Activated gamma-delta T cell (primary cell): Measurements from ENCODE around the gene COL5A3.

Experiments used
- DNase-seq: peaks from one replicate; lab custom pipeline; 2025; lab: John Stamatoyannopoulos, UW

COL5A3 gene

GRCh38 chr19:10010939-10011338, 635 bp upstream of the COL5A3 start:
- DNase-seq: no peak

- no peak for DNase-seq
Measured at GRCh38 chr19:10009714-10010224, 535 bp downstream of the COL5A3 start.

- no peak for DNase-seq
Measured at GRCh38 chr19:10008184-10008765, 2.0 kb downstream of the COL5A3 start.

GRCh38 chr19:10007371-10008183, 2.7 kb downstream of the COL5A3 start:
- no peak for DNase-seq

GRCh38 chr19:10006752-10007323, 3.5 kb downstream of the COL5A3 start:
- no peak for DNase-seq

GRCh38 chr19:10006335-10006708, 4.0 kb downstream of the COL5A3 start:
- DNase-seq: no peak

GRCh38 chr19:10005632-10006334, 4.5 kb downstream of the COL5A3 start:
- no peak for DNase-seq

- no peak for DNase-seq
Measured at GRCh38 chr19:10004617-10005016, 5.7 kb downstream of the COL5A3 start.

GRCh38 chr19:10003271-10003670, 7.0 kb downstream of the COL5A3 start:
- DNase-seq: no peak

- DNase-seq: no peak
Measured at GRCh38 chr19:10001899-10002298, 8.4 kb downstream of the COL5A3 start.

- DNase-seq: no peak
Measured at GRCh38 chr19:10000171-10000826, 10.0 kb downstream of the COL5A3 start.

GRCh38 chr19:9996541-9996940, 13.8 kb downstream of the COL5A3 start:
- DNase-seq: no peak

- no peak for DNase-seq
Measured at GRCh38 chr19:9995999-9996398, 14.3 kb downstream of the COL5A3 start.

GRCh38 chr19:9995084-9995483, 15.2 kb downstream of the COL5A3 start:
- no peak for DNase-seq

- no peak for DNase-seq
Measured at GRCh38 chr19:9991425-9992191, 18.7 kb downstream of the COL5A3 start.

- DNase-seq: no peak
Measured at GRCh38 chr19:9989504-9989903, 20.8 kb downstream of the COL5A3 start.

GRCh38 chr19:9986787-9987281, 23.5 kb downstream of the COL5A3 start:
- DNase-seq: no peak

- DNase-seq: no peak
Measured at GRCh38 chr19:9981406-9982260, 28.7 kb downstream of the COL5A3 start.

GRCh38 chr19:9972103-9972502, 38.2 kb downstream of the COL5A3 start:
- no peak for DNase-seq
